Measurements from ENCODE around the gene TNRC6A.

TNRC6A gene

DNA sequence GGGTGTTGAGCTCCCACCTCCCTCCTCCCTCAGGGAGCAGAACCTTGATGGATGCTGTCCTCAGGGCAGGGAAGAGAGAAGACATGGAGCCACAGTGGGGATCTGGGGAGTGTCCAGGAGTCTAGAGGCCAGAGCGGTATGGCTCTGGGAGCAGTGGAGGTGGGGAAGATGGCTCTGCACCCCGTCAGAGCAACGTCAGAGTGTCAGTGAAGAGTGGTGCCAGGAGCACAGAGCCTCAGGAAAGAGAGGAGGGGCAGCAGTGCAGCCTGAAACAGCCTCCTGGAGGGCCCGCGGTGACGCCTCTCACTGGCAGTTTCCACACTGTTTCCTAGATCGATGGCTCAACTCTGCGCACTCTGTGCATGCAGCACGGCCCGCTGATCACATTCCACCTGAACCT, 93.1 kb downstream of the TNRC6A start:
- DNase-seq (ENCODE audit: low spot score in 2 of 2) (no peak), ATAC-seq (ENCODE audit: low read depth) (no peak)
- Mint-ChIP-seq H3K27me3 (no peaks in the 10 kb centered on the region), H3K4me1 (no peaks in the 10 kb centered on the region), H3K4me3 (no peak overlapping the region), H3K9me3 (no peaks in the 10 kb centered on the region), H3K36me3 (peaks cover 62% of the 10 kb centered on the region), H3K27ac (no peak overlapping the region)

DNA sequence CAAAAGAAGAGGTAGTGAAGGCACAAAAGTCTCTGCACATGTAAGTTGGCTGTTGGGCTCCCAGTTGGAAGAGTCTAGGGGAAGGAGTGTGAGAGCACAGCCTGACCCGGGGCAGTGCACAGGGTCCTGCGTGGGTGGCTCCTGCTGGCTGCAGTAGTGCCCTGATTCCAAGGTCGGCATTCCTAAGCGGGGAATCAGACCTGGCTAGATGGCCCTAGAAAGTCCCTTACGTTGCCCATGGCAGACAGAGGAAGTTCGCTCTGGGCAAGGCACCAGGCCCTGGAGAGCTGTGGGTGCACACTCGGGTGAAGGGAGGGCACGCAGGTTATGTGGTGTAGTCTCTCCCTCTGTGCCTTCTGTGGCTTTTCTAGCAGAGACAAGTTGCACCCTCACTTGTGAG, 93.5 kb downstream of the TNRC6A start:
- H3K4me1 Mint-ChIP-seq = no peaks in the 10 kb centered on the region
- no peak overlapping the region for H3K27ac Mint-ChIP-seq
- H3K36me3 Mint-ChIP-seq = peaks cover 58% of the 10 kb centered on the region
- H3K4me3 Mint-ChIP-seq = no peak overlapping the region
- H3K27me3 Mint-ChIP-seq = no peaks in the 10 kb centered on the region
- no peaks in the 10 kb centered on the region for H3K9me3 Mint-ChIP-seq
- ATAC-seq (ENCODE audit: low read depth) (no peak), DNase-seq (ENCODE audit: low spot score in 2 of 2) (no peak)

- Mint-ChIP-seq H3K4me3 (no peak overlapping the region), H3K9me3 (no peaks in the 10 kb centered on the region), H3K4me1 (no peaks in the 10 kb centered on the region), H3K27me3 (no peaks in the 10 kb centered on the region), H3K36me3 (peaks cover 40% of the 10 kb centered on the region), H3K27ac (peak overlapping the region; percentile 12)
- DNase-seq (ENCODE audit: low spot score in 2 of 2) = no peak
- ATAC-seq (ENCODE audit: low read depth) = no peak
Measured at GRCh38 chr16:24825696-24826095, 96.2 kb downstream of the TNRC6A start.

- H3K4me3 Mint-ChIP-seq = no peak overlapping the region
- DNase-seq (ENCODE audit: low spot score in 2 of 2) (no peak), ATAC-seq (ENCODE audit: low read depth) (no peak)
- no peaks in the 10 kb centered on the region for H3K4me1 Mint-ChIP-seq
- H3K36me3 Mint-ChIP-seq = peaks cover 37% of the 10 kb centered on the region
- H3K27me3 Mint-ChIP-seq = no peaks in the 10 kb centered on the region
- H3K9me3 Mint-ChIP-seq = no peaks in the 10 kb centered on the region
- peak overlapping the region; percentile 12 for H3K27ac Mint-ChIP-seq
Measured at GRCh38 chr16:24826096-24826690, 96.7 kb downstream of the TNRC6A start.

- Mint-ChIP-seq H3K4me3 (no peak overlapping the region), H3K27ac (no peak overlapping the region), H3K36me3 (peaks cover 32% of the 10 kb centered on the region), H3K9me3 (no peaks in the 10 kb centered on the region), H3K27me3 (no peaks in the 10 kb centered on the region), H3K4me1 (no peaks in the 10 kb centered on the region)
- ATAC-seq (ENCODE audit: low read depth) = no peak
- DNase-seq (ENCODE audit: low spot score in 2 of 2) = no peak
Measured at GRCh38 chr16:24826817-24827566, 97.5 kb downstream of the TNRC6A start.

GRCh38 chr16:24829153-24829552, 99.7 kb downstream of the TNRC6A start:
- Mint-ChIP-seq H3K4me1 (no peaks in the 10 kb centered on the region), H3K4me3 (no peak overlapping the region), H3K36me3 (peaks cover 21% of the 10 kb centered on the region), H3K9me3 (no peaks in the 10 kb centered on the region), H3K27ac (no peak overlapping the region), H3K27me3 (no peaks in the 10 kb centered on the region)
- ATAC-seq (ENCODE audit: low read depth) (no peak), DNase-seq (ENCODE audit: low spot score in 2 of 2) (no peak)

DNA sequence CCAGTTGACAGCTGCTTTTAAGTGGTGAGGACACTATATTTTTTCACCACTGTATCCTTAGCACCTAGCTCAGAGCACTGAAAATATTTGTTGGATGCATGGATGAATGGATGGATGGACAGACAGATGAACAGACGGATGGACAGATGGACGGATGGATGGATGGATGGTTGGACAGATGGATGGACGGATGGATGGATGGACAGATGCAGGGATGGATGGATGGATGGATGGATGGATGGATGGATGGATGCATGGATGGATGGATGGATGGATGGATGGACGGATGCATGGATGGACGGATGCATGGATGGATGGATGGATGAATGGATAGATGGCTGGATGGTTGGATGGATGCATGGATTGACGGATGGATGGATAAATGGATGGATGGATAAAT, 103.9 kb downstream of the TNRC6A start:
- Mint-ChIP-seq H3K27ac (no peak overlapping the region), H3K36me3 (peaks cover 6% of the 10 kb centered on the region), H3K27me3 (no peaks in the 10 kb centered on the region), H3K4me1 (no peaks in the 10 kb centered on the region), H3K9me3 (no peaks in the 10 kb centered on the region), H3K4me3 (no peak overlapping the region)
- ATAC-seq (ENCODE audit: low read depth) (no peak), DNase-seq (ENCODE audit: low spot score in 2 of 2) (no peak)

GRCh38 chr16:24834459-24835335, 105.2 kb downstream of the TNRC6A start:
- Mint-ChIP-seq H3K4me1 (no peaks in the 10 kb centered on the region), H3K27ac (no peak overlapping the region), H3K9me3 (no peaks in the 10 kb centered on the region), H3K4me3 (no peak overlapping the region), H3K27me3 (no peaks in the 10 kb centered on the region), H3K36me3 (peaks cover 6% of the 10 kb centered on the region)
- DNase-seq (ENCODE audit: low spot score in 2 of 2) = no peak
- no peak for ATAC-seq (ENCODE audit: low read depth)

- Mint-ChIP-seq H3K27me3 (no peaks in the 10 kb centered on the region), H3K27ac (no peak overlapping the region), H3K36me3 (peaks cover 6% of the 10 kb centered on the region), H3K4me3 (no peak overlapping the region), H3K9me3 (no peaks in the 10 kb centered on the region), H3K4me1 (no peaks in the 10 kb centered on the region)
- DNase-seq (ENCODE audit: low spot score in 2 of 2) = no peak
- ATAC-seq (ENCODE audit: low read depth) = no peak
Measured at GRCh38 chr16:24836836-24837235, 107.4 kb downstream of the TNRC6A start.

- Mint-ChIP-seq H3K4me1 (no peaks in the 10 kb centered on the region), H3K4me3 (no peak overlapping the region), H3K9me3 (no peaks in the 10 kb centered on the region), H3K36me3 (peaks cover 2% of the 10 kb centered on the region), H3K27me3 (no peaks in the 10 kb centered on the region), H3K27ac (no peak overlapping the region)
- no peak for ATAC-seq (ENCODE audit: low read depth)
- no peak for DNase-seq (ENCODE audit: low spot score in 2 of 2)
Measured at GRCh38 chr16:24837969-24838368, 108.5 kb downstream of the TNRC6A start.

- H3K27ac Mint-ChIP-seq = no peak overlapping the region
Measured at GRCh38 chr16:24838554-24839266, 109.3 kb downstream of the TNRC6A start.

GRCh38 chr16:24839347-24839972, 110.0 kb downstream of the TNRC6A start:
- Mint-ChIP-seq H3K27me3 (no peaks in the 10 kb centered on the region), H3K4me3 (no peak overlapping the region), H3K9me3 (no peaks in the 10 kb centered on the region), H3K27ac (no peak overlapping the region), H3K36me3 (peaks cover 5% of the 10 kb centered on the region), H3K4me1 (no peaks in the 10 kb centered on the region)
- ATAC-seq (ENCODE audit: low read depth) (no peak), DNase-seq (ENCODE audit: low spot score in 2 of 2) (no peak)

More at GRCh38 chr16:24838554-24839266, 109.3 kb downstream of the TNRC6A start:
- H3K9me3 Mint-ChIP-seq = no peaks in the 10 kb centered on the region
- no peaks in the 10 kb centered on the region for H3K4me1 Mint-ChIP-seq
- no peak for DNase-seq (ENCODE audit: low spot score in 2 of 2)
- H3K36me3 Mint-ChIP-seq = peaks cover 2% of the 10 kb centered on the region
- H3K27me3 Mint-ChIP-seq = no peaks in the 10 kb centered on the region
- H3K4me3 Mint-ChIP-seq = no peak overlapping the region
- no peak for ATAC-seq (ENCODE audit: low read depth)

DNA sequence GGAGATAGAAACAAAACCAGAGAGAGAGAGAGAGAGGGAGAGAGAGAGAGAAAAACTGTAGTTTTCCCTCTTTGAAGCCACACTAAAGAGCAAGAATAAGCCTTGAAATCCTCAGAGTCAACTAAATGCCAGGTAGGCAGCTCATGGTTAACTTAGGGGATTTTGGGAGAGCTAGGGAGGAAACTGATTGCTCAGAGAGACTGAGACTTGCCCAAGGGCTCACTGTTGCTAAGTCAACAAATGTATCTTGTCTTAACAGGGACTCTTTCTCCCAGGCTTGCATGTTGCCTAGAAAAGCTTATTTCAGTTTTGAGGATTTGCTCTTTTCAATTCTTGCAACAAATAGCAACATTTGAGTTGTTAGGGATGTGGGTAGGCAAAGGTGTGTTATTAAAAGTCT, 111.8 kb downstream of the TNRC6A start:
- DNase-seq (ENCODE audit: low spot score in 2 of 2) = no peak
- no peaks in the 10 kb centered on the region for H3K9me3 Mint-ChIP-seq
- ATAC-seq (ENCODE audit: low read depth) = no peak
- no peak overlapping the region for H3K4me3 Mint-ChIP-seq
- no peaks in the 10 kb centered on the region for H3K4me1 Mint-ChIP-seq
- H3K36me3 Mint-ChIP-seq = peaks cover 4% of the 10 kb centered on the region
- peaks cover 1% of the 10 kb centered on the region for H3K27me3 Mint-ChIP-seq
- H3K27ac Mint-ChIP-seq = no peak overlapping the region

Data from memory B cell (primary cell).